Transverse colon (tissue), 4 donors: ENCODE results near the gene STT3B. TPM values are rescaled to one million over a fixed set of nuclear protein-coding genes. Genes with fewer than 3 reads are reported as not detected.

ENCODE experiments used
- DNase-seq: peaks from one replicate; pipeline ENCODE4 v3.0.0-alpha.2; 2019
- H3K27ac ChIP-seq, 4 donors: fragments of 200-600 bp; sonication (generic); 2 replicates each; pipeline ENCODE4 v1.5.1; 2016 to 2018; ENCODE audit warnings: inconsistent platforms in 4 of 4
- H3K27me3 ChIP-seq: fragments of 200-600 bp; sonication (generic); 2 replicates; pipeline ENCODE4 v1.5.1; 2017; ENCODE audit warnings: inconsistent platforms
- H3K36me3 ChIP-seq, 4 donors: fragments of 200-600 bp; sonication (generic); 2 replicates each; pipeline ENCODE4 v1.5.1; 2017 to 2019; ENCODE audit warnings: inconsistent platforms in 4 of 4
- H3K4me1 ChIP-seq, 4 donors: fragments of 200-600 bp; sonication (generic); 2 replicates each; pipeline ENCODE4 v1.5.1; 2017 to 2020; ENCODE audit warnings: inconsistent platforms in 4 of 4
- H3K4me3 ChIP-seq, 4 donors: fragments of 200-600 bp; sonication (generic); 1 replicate in 1 of 4; 2 replicates in 3 of 4; pipeline versions ENCODE4 v1.5.1 to v1.6.1; 2017 to 2019; ENCODE audit warnings: inconsistent platforms in 4 of 4
- H3K9me3 ChIP-seq, 2 donors: fragments of 200-600 bp; sonication (generic); 2 replicates each; pipeline ENCODE4 v1.5.1; 2017 to 2019; ENCODE audit warnings: inconsistent platforms in 2 of 2
- CTCF ChIP-seq, 5 experiments: fragments of 200-600 bp in 3 of 5; fragments of 450-650 bp in 2 of 5; sonication (generic) in 3 of 5; IDR thresholded peaks; 1 replicate in 2 of 5; 2 replicates in 3 of 5; pipeline ENCODE4 v1.5.1; 2016 to 2017; ENCODE audit warnings: antibody characterized with exemption in 5 of 5, inconsistent platforms in 3 of 5, mild to moderate bottlenecking in 2 of 5, moderate library complexity in 1 of 5
- EP300 ChIP-seq: sonication (generic); formaldehyde crosslinking; IDR thresholded peaks from one replicate; pipeline ENCODE4 v1.6.1; 2017; ENCODE audit warnings: antibody characterized with exemption, low read depth
- POLR2A ChIP-seq: fragments of 450-650 bp; IDR thresholded peaks from one replicate; pipeline ENCODE4 v1.6.1; 2016; ENCODE audit warnings: antibody characterized with exemption, mild to moderate bottlenecking, moderate library complexity
- POLR2AphosphoS5 ChIP-seq, 3 donors: sonication (generic); formaldehyde crosslinking; IDR thresholded peaks; one replicate each; pipeline ENCODE4 v1.6.1; 2016; ENCODE audit warnings: antibody characterized with exemption in 3 of 3
- WGBS, 2 donors: methylation state at CpG; one replicate each; pipeline ENCODE4 v1.1.5; 2018; ENCODE audit warnings: low coverage in 1 of 2; 5-methylcytosine and 5-hydroxymethylcytosine counted together
- in situ Hi-C, 4 donors: fragments of 200-750 bp; cut with MboI; loops; one replicate each; pipeline versions ENCODE4 v1.15.0 to v1.15.1; 2017; ENCODE audit warnings: low sequenced_read_pairs in 3 of 4, low pct_ligation_motif_present in 1 of 4, low pct_unique_long_range_greater_than_20kb in 1 of 4
- intact Hi-C: fragments of 100-400 bp; cut with DNase I; formaldehyde crosslinking; loops from one replicate; pipeline ENCODE4 v1.15.1; 2023; ENCODE audit warnings: low total_unique reads
- total RNA-seq, 4 donors: library from RNA; depleted of rRNA; stranded (reverse); fragments of >200 nt; gene quantifications; one replicate each; pipeline ENCODE4 v1.1.0, GENCODE V29; 2016

STT3B gene
- total RNA-seq, 4 donors from 2014 or later = 32.8 to 128 (median 60.9) TPM

GRCh38 chr3:31508452-31509146 is 24.1 kb upstream of the STT3B start:
- Histone ChIP-seq H3K4me1 (peaks cover 0 to 6% (median 0%) of the 10 kb centered on the region in 4 donors), H3K9me3 (no peaks in the 10 kb centered on the region), H3K27ac (no peak overlapping the region), H3K4me3 (no peak overlapping the region), H3K27me3 (no peaks in the 10 kb centered on the region), H3K36me3 (no peaks in the 10 kb centered on the region)
- WGBS, 2 donors = 63 to 84% methylated on average over 2 of the region's 2 CpGs
- no peak for DNase-seq
- intact Hi-C loops (no loop called here), in situ Hi-C loops (no loop called here)
- TF ChIP-seq EP300 (no peak), POLR2A (no peak), POLR2AphosphoS5 (IDR thresholded peaks at IDR 0.05) (no peak), CTCF (IDR thresholded peaks at IDR 0.05) (no peak)

- intact Hi-C loops = no loop called here
- in situ Hi-C loops = no loop called here
- DNase-seq = no peak
- Histone ChIP-seq H3K9me3 (no peaks in the 10 kb centered on the region), H3K36me3 (no peaks in the 10 kb centered on the region), H3K27me3 (no peaks in the 10 kb centered on the region), H3K4me1 (peaks cover 0 to 5% (median 0%) of the 10 kb centered on the region in 4 donors), H3K27ac (no peak overlapping the region), H3K4me3 (no peak overlapping the region)
- TF ChIP-seq EP300 (no peak), POLR2AphosphoS5 (IDR thresholded peaks at IDR 0.05) (no peak), POLR2A (no peak), CTCF (IDR thresholded peaks at IDR 0.05) (no peak)
- 22 to 33% methylated on average over 1 of the region's 1 CpG for WGBS, 2 donors
Measured at GRCh38 chr3:31509147-31509728, 23.5 kb upstream of the STT3B start.

GRCh38 chr3:31514570-31514969 is 18.2 kb upstream of the STT3B start:
- Histone ChIP-seq H3K27me3 (no peaks in the 10 kb centered on the region), H3K27ac (no peak overlapping the region), H3K9me3 (no peaks in the 10 kb centered on the region), H3K4me1 (no peaks in the 10 kb centered on the region), H3K4me3 (no peak overlapping the region), H3K36me3 (no peaks in the 10 kb centered on the region)
- in situ Hi-C loops = no loop called here
- 91 to 93% methylated on average over 4 to 5 of the region's 5 CpGs for WGBS, 2 donors
- intact Hi-C loops = no loop called here
- no peak for DNase-seq
- TF ChIP-seq EP300 (no peak), POLR2AphosphoS5 (IDR thresholded peaks at IDR 0.05) (no peak), CTCF (IDR thresholded peaks at IDR 0.05) (no peak), POLR2A (no peak)

GRCh38 chr3:31515486-31516284 is 17.0 kb upstream of the STT3B start:
- TF ChIP-seq POLR2AphosphoS5 (IDR thresholded peaks at IDR 0.05) (no peak), POLR2A (no peak), CTCF (IDR thresholded peaks at IDR 0.05) (no peak), EP300 (no peak)
- H3K4me3 ChIP-seq = no peak overlapping the region
- DNase-seq = no peak
- no peaks in the 10 kb centered on the region for H3K4me1 ChIP-seq
- H3K9me3 ChIP-seq = no peaks in the 10 kb centered on the region
- intact Hi-C loops = no loop called here
- in situ Hi-C loops = no loop called here
- no peaks in the 10 kb centered on the region for H3K36me3 ChIP-seq
- no peaks in the 10 kb centered on the region for H3K27me3 ChIP-seq
- WGBS, 2 donors = 80 to 91% methylated on average over 1 to 2 of the region's 2 CpGs
- H3K27ac ChIP-seq = no peak overlapping the region
